Anterior cingulate cortex (tissue), 58 donors: ENCODE data around the gene GRIK2.
"Not testable (repeated sequence)": the region's sequence is repeated elsewhere in the genome, so short reads cannot be mapped to it uniquely, and the experiment has no call there.

ENCODE experiments used
- DNase-seq, 58 donors: peaks; one replicate each; lab custom pipeline; 2025; lab: John Stamatoyannopoulos, UW

GRIK2 gene

GRCh38 chr6:101393251-101393828 is at the start of gene GRIK2:
Gene GRIK2 (plus strand): TSS chr6:101393708.
- DNase-seq: peak in 40 of 58 donors; percentile 2 to 82 (median 48)

DNA sequence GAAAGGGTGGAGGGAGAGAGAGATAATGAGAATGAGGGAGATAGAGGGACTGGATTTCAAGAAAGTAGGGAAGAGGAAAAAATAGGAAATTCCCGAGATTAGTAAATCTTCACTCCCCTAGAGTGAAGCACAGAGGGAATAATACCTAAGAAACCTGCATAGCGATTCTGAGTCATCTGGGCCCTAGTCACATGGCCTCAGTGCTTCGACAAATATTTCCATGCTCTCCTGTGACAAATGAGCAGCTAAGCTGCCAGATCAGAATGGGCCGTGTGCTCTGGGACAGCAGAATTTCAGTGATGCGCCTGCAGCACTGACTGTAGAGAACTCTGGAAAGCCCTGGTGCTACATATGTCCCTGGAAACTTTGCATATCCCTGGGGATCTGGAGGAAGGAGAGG is 48.6 kb upstream of the GRIK2 start:
- no peak for DNase-seq

- peak in 16 of 58 donors; percentile 0 to 38 (median 3) for DNase-seq
Measured at GRCh38 chr6:101348816-101349215, 44.7 kb upstream of the GRIK2 start.

DNA sequence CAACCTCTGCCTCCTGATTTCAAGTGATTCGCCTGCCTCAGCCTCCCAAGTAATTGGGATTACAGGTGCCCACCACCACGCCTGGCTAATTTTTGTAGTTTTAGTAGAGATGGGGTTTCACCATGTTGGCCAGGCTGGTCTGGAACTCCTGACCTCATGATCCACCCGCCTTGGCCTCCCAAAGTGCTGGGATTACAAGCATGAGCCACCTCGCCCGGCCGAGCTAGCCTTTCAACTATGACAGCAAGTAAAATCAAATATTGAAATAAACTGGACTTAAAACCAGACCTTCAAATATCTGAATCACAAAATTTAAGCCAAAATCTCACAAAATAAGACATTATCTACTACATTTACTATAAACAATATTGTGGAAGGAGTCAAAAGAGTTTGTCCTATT is 42.9 kb upstream of the GRIK2 start:
- peak in 1 of 58 donors; percentile 1 for DNase-seq

- no peak for DNase-seq
Measured at GRCh38 chr6:101351173-101351572, 42.3 kb upstream of the GRIK2 start.

DNA sequence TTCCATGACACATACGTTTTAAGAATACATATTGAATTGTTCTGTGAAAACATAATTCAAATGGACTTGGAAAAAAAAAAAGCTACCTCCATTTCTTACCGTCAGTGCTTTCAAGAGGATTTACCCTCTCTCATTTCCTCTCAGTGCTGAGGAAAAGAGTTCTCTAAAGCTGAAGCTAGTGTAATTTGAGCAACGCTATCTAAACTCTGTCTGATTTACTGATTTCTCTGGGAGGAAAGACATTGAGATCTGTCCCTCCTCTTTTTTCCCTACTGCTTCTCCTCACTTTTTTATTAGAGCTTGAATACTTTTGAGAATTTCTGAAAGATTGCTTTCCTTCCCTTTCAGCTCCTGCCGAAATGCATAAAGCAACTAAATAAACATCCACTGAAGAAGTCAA is 41.2 kb upstream of the GRIK2 start:
- no peak for DNase-seq

- DNase-seq: no peak
Measured at GRCh38 chr6:101365181-101365580, 28.3 kb upstream of the GRIK2 start.

GRCh38 chr6:101379926-101380325 is 13.6 kb upstream of the GRIK2 start:
- DNase-seq: no peak

GRCh38 chr6:101380897-101381630 is 12.4 kb upstream of the GRIK2 start:
- DNase-seq: no peak

GRCh38 chr6:101383747-101384146 is 9.8 kb upstream of the GRIK2 start:
- DNase-seq: not testable (repeated sequence)

- no peak for DNase-seq
Measured at GRCh38 chr6:101386982-101387381, 6.5 kb upstream of the GRIK2 start.

DNA sequence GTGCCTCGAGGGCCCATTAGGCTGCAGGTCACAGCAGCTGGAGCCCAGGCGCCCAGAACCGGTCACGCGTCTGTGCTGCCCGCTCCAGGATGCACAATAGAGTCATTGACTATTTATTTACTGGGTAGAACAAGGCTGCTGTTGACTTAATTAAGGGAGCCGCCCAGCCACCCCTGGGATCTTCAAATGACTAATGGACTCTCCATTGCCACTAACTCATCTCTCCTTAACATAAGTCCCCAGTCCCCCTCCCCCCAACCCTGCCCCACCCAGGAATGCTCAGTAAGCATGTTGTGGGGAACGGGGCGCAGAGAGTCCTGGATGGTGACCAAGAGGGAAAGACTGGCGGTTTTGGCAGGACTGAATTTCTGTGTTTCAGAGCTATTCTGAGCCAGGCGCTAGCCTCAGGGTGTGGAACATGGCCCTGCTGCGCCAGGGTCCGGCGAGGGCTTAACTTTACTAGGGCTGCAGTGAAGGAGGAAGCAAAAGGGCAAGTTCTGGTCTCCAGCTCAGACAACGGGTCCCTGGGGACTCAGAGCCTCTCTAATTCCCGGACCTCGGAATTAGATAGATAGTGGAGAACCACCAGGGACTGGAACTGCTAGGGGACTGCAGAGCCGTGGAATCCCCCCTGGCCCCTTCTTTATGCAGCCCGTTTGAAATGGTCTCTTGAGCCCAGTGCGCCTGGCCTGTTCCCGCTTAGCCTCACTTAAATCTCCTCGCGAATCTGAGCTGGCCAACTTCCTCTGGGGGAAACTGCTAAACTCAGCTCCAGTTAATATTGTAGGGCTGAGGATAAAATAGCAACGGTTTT is 1.5 kb upstream of the GRIK2 start:
- peak in 8 of 58 donors; percentile 7 to 24 (median 10) for DNase-seq

- DNase-seq: peak in 3 of 58 donors; percentile 4 to 52 (median 22)
Measured at GRCh38 chr6:101392586-101393230, 800 bp upstream of the GRIK2 start.

DNA sequence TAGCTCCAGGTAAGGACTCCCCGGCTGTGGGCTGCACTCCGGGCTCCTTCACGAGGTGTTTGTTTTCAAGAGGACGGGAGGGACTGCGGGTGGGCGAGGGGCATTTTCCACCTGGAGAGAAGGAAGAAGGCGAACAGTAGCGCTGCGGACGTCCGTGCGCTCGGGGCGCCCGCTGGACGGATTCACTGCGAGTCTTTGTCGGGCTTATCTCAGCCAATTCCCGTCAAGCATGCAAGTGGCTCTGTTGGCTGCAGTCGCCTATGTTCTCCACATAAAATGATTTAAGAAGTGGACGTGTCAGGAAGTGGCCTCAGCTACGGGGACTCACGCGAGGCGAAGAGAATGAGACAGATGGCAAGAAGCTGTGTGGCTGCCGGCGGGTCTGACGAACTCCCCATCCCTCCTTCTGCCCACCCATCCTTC is 332 bp downstream of the GRIK2 start:
- peak in 6 of 58 donors; percentile 26 to 58 (median 38) for DNase-seq

DNA sequence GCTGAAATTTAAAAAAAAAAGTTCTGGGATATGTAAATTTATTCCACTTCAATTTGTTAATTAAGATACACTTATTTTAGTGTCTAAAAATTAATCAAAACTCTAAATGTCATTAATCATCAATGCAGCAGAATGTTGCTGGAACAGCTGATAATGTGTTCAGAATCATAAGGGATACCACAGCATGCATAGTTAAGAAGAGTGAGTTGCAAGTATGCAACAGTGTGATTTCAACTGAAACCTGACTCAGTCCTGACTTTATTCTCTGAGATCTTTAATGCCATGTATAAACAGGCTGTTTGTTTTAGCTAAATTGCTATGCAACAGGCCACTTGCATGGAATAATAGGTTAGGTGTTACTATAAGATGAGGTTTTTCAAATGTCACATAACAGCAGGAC is 1.4 kb downstream of the GRIK2 start:
- no peak for DNase-seq

DNA sequence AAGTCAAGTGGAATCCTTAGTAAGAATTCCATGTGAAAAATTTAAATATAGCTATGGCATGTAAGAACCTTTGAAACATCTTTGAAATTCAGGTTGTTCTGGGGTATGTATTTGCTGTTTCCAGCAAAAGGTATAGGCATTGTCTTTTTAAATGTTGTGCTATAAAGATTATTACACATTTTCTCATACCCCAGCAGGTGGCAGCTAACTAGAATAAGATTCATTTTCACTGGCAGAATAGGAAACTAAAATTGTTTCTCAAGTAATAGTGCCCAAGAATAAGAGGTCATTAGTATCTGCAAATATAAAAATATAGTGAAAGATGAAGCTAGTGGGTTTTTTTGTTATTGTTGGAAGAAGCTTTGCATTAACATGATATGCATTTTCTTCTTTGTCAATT is 1.8 kb downstream of the GRIK2 start:
- no peak for DNase-seq

DNA sequence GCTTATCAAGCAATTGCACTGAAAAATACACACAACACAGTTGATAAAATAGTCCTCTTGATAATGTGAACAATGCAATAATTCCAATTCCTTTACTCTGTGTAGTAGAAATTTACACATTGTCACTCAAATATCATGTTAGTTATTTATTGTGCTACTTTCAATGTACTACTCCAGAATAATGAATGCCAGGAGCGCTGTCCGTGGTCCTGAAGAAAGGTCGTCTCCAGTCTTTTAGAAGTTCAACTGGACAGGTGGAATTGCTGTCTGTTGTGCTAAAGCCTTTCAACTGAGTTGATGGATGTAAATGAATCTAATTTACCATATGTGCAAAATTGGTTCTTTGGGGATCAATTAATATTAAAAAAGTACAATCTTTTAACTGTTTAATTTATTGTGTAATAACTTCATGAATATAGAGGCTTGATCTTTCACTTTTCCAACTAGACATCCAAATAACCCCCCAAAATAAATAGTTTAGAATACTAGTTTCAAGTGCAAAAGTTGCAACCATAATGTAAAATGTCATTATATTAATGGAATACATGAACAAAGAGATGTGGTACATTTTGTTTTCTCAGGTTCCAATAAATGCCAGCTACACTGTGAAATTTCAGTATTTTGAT is 3.2 kb downstream of the GRIK2 start:
- DNase-seq: peak in 7 of 58 donors; percentile 4 to 42 (median 9)

DNA sequence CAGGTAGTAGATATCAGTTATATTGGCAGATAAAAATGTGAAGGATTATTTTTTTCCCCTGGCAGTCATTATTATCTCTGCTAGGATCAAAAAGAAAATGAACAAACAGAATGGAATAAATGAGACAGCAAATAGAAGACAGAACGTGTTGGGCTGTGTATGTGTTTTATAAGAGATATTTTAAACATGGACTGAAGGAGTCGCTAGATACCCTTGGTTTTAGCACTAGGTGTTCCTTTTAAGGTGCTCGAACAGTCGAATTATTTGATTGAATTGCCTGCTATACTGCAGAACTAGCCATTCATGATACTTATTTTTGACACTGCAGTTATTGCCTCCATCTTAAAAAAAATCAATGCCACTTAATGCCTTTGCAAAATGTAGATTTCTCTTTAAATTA is 3.7 kb downstream of the GRIK2 start:
- DNase-seq: peak in 1 of 58 donors; percentile 9

- peak in 18 of 58 donors; percentile 4 to 63 (median 39) for DNase-seq
Measured at GRCh38 chr6:101398716-101399615, 5.5 kb downstream of the GRIK2 start.
